CD4-positive, alpha-beta memory T cell (primary cell): ENCODE results near the gene CRBN. TPM values are rescaled to one million over a fixed set of nuclear protein-coding genes. Genes with fewer than 3 reads are reported as not detected.

Experiments used
- CTCF ChIA-PET: fragments of 350-600 bp; sonication (Branson Sonifier 250); formaldehyde crosslinking; loops from one replicate; lab custom pipeline; 2021; ENCODE audit warnings: inconsistent platforms; ENCODE audit not compliant: partially characterized antibody; lab: Charles Lee
- POLR2A ChIA-PET: fragments of 350-600 bp; sonication (Branson Sonifier 250); formaldehyde crosslinking; loops from one replicate; lab custom pipeline; 2021; ENCODE audit not compliant: partially characterized antibody; lab: Charles Lee
- DNase-seq, 5 donors: peaks; one replicate each; pipeline versions ENCODE4 v3.0.0 to v3.0.0-alpha.2; 2020 to 2022; ENCODE audit warnings: mixed read lengths in 1 of 5
- H3K27ac ChIP-seq: one replicate; pipeline ENCODE4 v1.7.0; 2013; ENCODE audit warnings: low read depth, low read length
- H3K27me3 ChIP-seq: 2 replicates; pipeline ENCODE4 v1.7.0; 2013; ENCODE audit warnings: mild to moderate bottlenecking, low read length, moderate library complexity; ENCODE audit not compliant: insufficient read depth
- H3K36me3 ChIP-seq: 2 replicates; pipeline ENCODE4 v1.7.0; 2013; ENCODE audit warnings: mild to moderate bottlenecking, low read length, moderate library complexity; ENCODE audit not compliant: insufficient read depth
- H3K4me1 ChIP-seq: 2 replicates; pipeline ENCODE4 v1.7.0; 2013; ENCODE audit warnings: mild to moderate bottlenecking, low read length, moderate library complexity; ENCODE audit not compliant: insufficient read depth
- H3K4me3 ChIP-seq, 2 donors: one replicate each; pipeline ENCODE4 v1.7.0; 2013; ENCODE audit warnings: low read length in 2 of 2, mild to moderate bottlenecking in 1 of 2
- H3K9me3 ChIP-seq, 2 donors: one replicate each; pipeline ENCODE4 v1.7.0; 2013; ENCODE audit warnings: low read length in 2 of 2, control low read depth in 1 of 2; ENCODE audit not compliant: control insufficient read depth in 1 of 2
- H3K27ac Mint-ChIP-seq, 7 donors: one replicate each; pipeline ENCODE4 v1.8.0; 2020 to 2021; ENCODE audit warnings: mixed read lengths in 7 of 7, mild to moderate bottlenecking in 6 of 7, inconsistent platforms in 3 of 7, moderate library complexity in 3 of 7
- H3K27me3 Mint-ChIP-seq, 2 donors: one replicate each; pipeline ENCODE4 v1.8.0; 2020 to 2021; ENCODE audit warnings: mixed read lengths in 2 of 2
- H3K36me3 Mint-ChIP-seq, 2 donors: one replicate each; pipeline ENCODE4 v1.8.0; 2020 to 2021; ENCODE audit warnings: mixed read lengths in 2 of 2, inconsistent platforms in 1 of 2, mild to moderate bottlenecking in 1 of 2
- H3K4me1 Mint-ChIP-seq, 4 donors: one replicate each; pipeline ENCODE4 v1.8.0; 2020 to 2021; ENCODE audit warnings: mixed read lengths in 4 of 4, mild to moderate bottlenecking in 1 of 4
- H3K4me3 Mint-ChIP-seq, 8 donors: one replicate each; pipeline ENCODE4 v1.8.0; 2020 to 2021; ENCODE audit warnings: mixed read lengths in 8 of 8, mild to moderate bottlenecking in 7 of 8, moderate library complexity in 6 of 8, inconsistent platforms in 3 of 8
- H3K9me3 Mint-ChIP-seq, 8 donors: one replicate each; pipeline ENCODE4 v1.8.0; 2020 to 2021; ENCODE audit warnings: mixed read lengths in 8 of 8, mild to moderate bottlenecking in 5 of 8, inconsistent platforms in 3 of 8, moderate library complexity in 1 of 8
- intact Hi-C: fragments of 100-400 bp; cut with micrococcal nuclease; formaldehyde crosslinking; loops from one replicate; pipeline ENCODE4 v1.15.1; 2023
- polyA plus RNA-seq, 2 donors: library from polyadenylated mRNA; unstranded; fragments of 300-500 nt; fragmentation: Illumina TruSeq; gene quantifications; one replicate each; pipeline ENCODE4 v1.2.3, GENCODE V29; 2021
- total RNA-seq, 2 experiments: library from RNA; stranded (reverse); gene quantifications; one replicate each; pipeline ENCODE4 v1.2.3, GENCODE V29; 2021

CRBN gene
- total and polyA plus RNA-seq, 4 experiments from 2014 or later, result 150 to 235 (median 178) TPM

- peaks cover 12% of the 10 kb centered on the region for H3K4me1 ChIP-seq
- H3K36me3 Mint-ChIP-seq, result no peaks in the 10 kb centered on the region
- H3K4me3 Mint-ChIP-seq, result peak overlapping the region in 6 of 8 donors; percentile 1 to 74 (median 24)
- no peaks in the 10 kb centered on the region for H3K27me3 ChIP-seq
- ChIA-PET POLR2A (interaction anchor here (2.4 kb wide), 1 partner anchor 9 kb away, joined by 9 read pairs; no protein-coding TSS in a partner anchor), CTCF (interaction anchor here (0.7 to 4.2 kb wide), 17 partner anchors 10 to 1510 kb away, joined by 3 to 90 read pairs (median 5); no protein-coding TSS in a partner anchor)
- no peak overlapping the region for H3K27ac ChIP-seq
- H3K9me3 Mint-ChIP-seq, result peaks cover 0 to 2% (median 0%) of the 10 kb centered on the region in 8 donors
- no peak for DNase-seq
- peaks cover 0 to 4% of the 10 kb centered on the region in 2 donors for H3K27me3 Mint-ChIP-seq
- no peak overlapping the region for H3K4me3 ChIP-seq
- H3K9me3 ChIP-seq, result no peaks in the 10 kb centered on the region
- intact Hi-C loops, result no loop called here
- H3K4me1 Mint-ChIP-seq, result peaks cover 15 to 28% (median 20%) of the 10 kb centered on the region in 4 donors
- peak overlapping the region in 4 of 7 donors; percentile 15 to 58 (median 30) for H3K27ac Mint-ChIP-seq
- H3K36me3 ChIP-seq, result no peaks in the 10 kb centered on the region
Measured at GRCh38 chr3:3201611-3202010, 22.1 kb upstream of the CRBN start.

- Mint-ChIP-seq H3K4me3 (peak overlapping the region in 7 of 8 donors; percentile 10 to 74 (median 55)), H3K27ac (peak overlapping the region in 3 of 7 donors; percentile 2 to 63 (median 4))
- POLR2A ChIA-PET, result interaction anchor here (2.4 kb wide), 1 partner anchor 9 kb away, joined by 9 read pairs; no protein-coding TSS in a partner anchor
Measured at GRCh38 chr3:3200632-3201212, 21.2 kb upstream of the CRBN start.

GRCh38 chr3:3199306-3199705 lies 19.8 kb upstream of the CRBN start:
- Mint-ChIP-seq H3K27me3 (peaks cover 0 to 2% of the 10 kb centered on the region in 2 donors), H3K9me3 (peaks cover 0 to 2% (median 0%) of the 10 kb centered on the region in 8 donors), H3K36me3 (no peaks in the 10 kb centered on the region), H3K4me1 (peaks cover 19 to 44% (median 29%) of the 10 kb centered on the region in 4 donors), H3K27ac (no peak overlapping the region), H3K4me3 (no peak overlapping the region)
- no peak for DNase-seq
- Histone ChIP-seq H3K4me1 (peaks cover 12% of the 10 kb centered on the region), H3K27me3 (no peaks in the 10 kb centered on the region), H3K4me3 (no peak overlapping the region), H3K36me3 (no peaks in the 10 kb centered on the region), H3K27ac (no peak overlapping the region), H3K9me3 (no peaks in the 10 kb centered on the region)
- ChIA-PET POLR2A (no interaction called here), CTCF (interaction anchor here (0.9 to 4.2 kb wide), 9 partner anchors 10 to 1098 kb away, joined by 5 to 90 read pairs (median 27); no protein-coding TSS in a partner anchor)
- intact Hi-C loops, result no loop called here

More at GRCh38 chr3:3200632-3201212, 21.2 kb upstream of the CRBN start:
- CTCF ChIA-PET, result interaction anchor here (0.7 to 4.2 kb wide), 35 partner anchors 10 to 1511 kb away, joined by 3 to 90 read pairs (median 4); partner anchors contain the start of gene CRBN
- H3K9me3 Mint-ChIP-seq, result peaks cover 0 to 2% (median 0%) of the 10 kb centered on the region in 8 donors
- H3K36me3 ChIP-seq, result no peaks in the 10 kb centered on the region
- no peak overlapping the region for H3K4me3 ChIP-seq
- H3K27me3 ChIP-seq, result no peaks in the 10 kb centered on the region
- DNase-seq, result peak in 1 of 5 donors; percentile 33
- peaks cover 16 to 32% (median 24%) of the 10 kb centered on the region in 4 donors for H3K4me1 Mint-ChIP-seq
- no peaks in the 10 kb centered on the region for H3K9me3 ChIP-seq
- H3K27me3 Mint-ChIP-seq, result peaks cover 0 to 2% of the 10 kb centered on the region in 2 donors
- no peak overlapping the region for H3K27ac ChIP-seq
- H3K36me3 Mint-ChIP-seq, result no peaks in the 10 kb centered on the region
- peaks cover 12% of the 10 kb centered on the region for H3K4me1 ChIP-seq
- intact Hi-C loops, result loop anchor here (1.0 kb wide), 1 partner anchor 1090 kb away; no protein-coding TSS in a partner anchor

GRCh38 chr3:3196148-3196861 lies 16.8 kb upstream of the CRBN start:
- Mint-ChIP-seq H3K36me3 (no peaks in the 10 kb centered on the region), H3K4me1 (peaks cover 28 to 61% (median 40%) of the 10 kb centered on the region in 4 donors), H3K27me3 (no peaks in the 10 kb centered on the region), H3K4me3 (no peak overlapping the region), H3K9me3 (no peaks in the 10 kb centered on the region), H3K27ac (peak overlapping the region in 1 of 7 donors; percentile 19)
- H3K4me1 ChIP-seq, result peaks cover 26% of the 10 kb centered on the region
- no peak overlapping the region for H3K27ac ChIP-seq
- H3K9me3 ChIP-seq, result no peaks in the 10 kb centered on the region
- intact Hi-C loops, result no loop called here
- ChIA-PET POLR2A (no interaction called here), CTCF (interaction anchor here (1.2 to 1.3 kb wide), 2 partner anchors 1094 to 1101 kb away, joined by 3 to 5 read pairs; no protein-coding TSS in a partner anchor)
- H3K27me3 ChIP-seq, result no peaks in the 10 kb centered on the region
- no peaks in the 10 kb centered on the region for H3K36me3 ChIP-seq
- DNase-seq, result no peak
- no peak overlapping the region for H3K4me3 ChIP-seq

- no peak overlapping the region for H3K27ac ChIP-seq
- no peaks in the 10 kb centered on the region for H3K27me3 ChIP-seq
- H3K36me3 ChIP-seq, result no peaks in the 10 kb centered on the region
- peaks cover 36% of the 10 kb centered on the region for H3K4me1 ChIP-seq
- Mint-ChIP-seq H3K4me3 (peak overlapping the region in 1 of 8 donors; percentile 69), H3K4me1 (peaks cover 33 to 66% (median 45%) of the 10 kb centered on the region in 4 donors), H3K27me3 (no peaks in the 10 kb centered on the region), H3K36me3 (no peaks in the 10 kb centered on the region), H3K9me3 (no peaks in the 10 kb centered on the region), H3K27ac (peak overlapping the region in 3 of 7 donors; percentile 5 to 91 (median 72))
- POLR2A ChIA-PET, result no interaction called here
- no peak for DNase-seq
- H3K9me3 ChIP-seq, result no peaks in the 10 kb centered on the region
- intact Hi-C loops, result no loop called here
- H3K4me3 ChIP-seq, result no peak overlapping the region
- CTCF ChIA-PET, result interaction anchor here (1.6 kb wide), 1 partner anchor 804 kb away, joined by 3 read pairs; no protein-coding TSS in a partner anchor
Measured at GRCh38 chr3:3194861-3195260, 15.4 kb upstream of the CRBN start.

GRCh38 chr3:3192286-3192675 lies 12.8 kb upstream of the CRBN start:
- H3K27ac ChIP-seq, result peak overlapping the region; percentile 49
- no peaks in the 10 kb centered on the region for H3K27me3 ChIP-seq
- Mint-ChIP-seq H3K4me1 (peaks cover 43 to 77% (median 59%) of the 10 kb centered on the region in 4 donors), H3K27me3 (no peaks in the 10 kb centered on the region), H3K27ac (peak overlapping the region; percentile 83 to 93 (median 89)), H3K36me3 (no peaks in the 10 kb centered on the region), H3K9me3 (peaks cover 0 to 6% (median under 1%) of the 10 kb centered on the region in 8 donors), H3K4me3 (peak overlapping the region; percentile 36 to 86 (median 78))
- H3K4me3 ChIP-seq, result peak overlapping the region; percentile 18 to 44
- H3K4me1 ChIP-seq, result peaks cover 47% of the 10 kb centered on the region
- no peaks in the 10 kb centered on the region for H3K36me3 ChIP-seq
- H3K9me3 ChIP-seq, result no peaks in the 10 kb centered on the region
- ChIA-PET POLR2A (interaction anchor here (1.2 to 3.9 kb wide), 6 partner anchors 8 to 1301 kb away, joined by 3 to 26 read pairs (median 8); partner anchors contain the start of genes CRBN, ITPR1 and TRNT1), CTCF (interaction anchor here (0.6 to 9.3 kb wide), 8 partner anchors 9 to 1104 kb away, joined by 3 to 90 read pairs (median 9); partner anchors contain the start of gene CRBN)
- DNase-seq, result no peak
- intact Hi-C loops, result loop anchor here (1.0 kb wide), 1 partner anchor 13 kb away; the partner anchor contains the start of gene CRBN
